Psoas muscle (tissue), 8 donors: Measurements from ENCODE around the gene KCTD1. TPM values are rescaled to one million over a fixed set of nuclear protein-coding genes. Genes with fewer than 3 reads are reported as not detected.

ENCODE experiments used
- ATAC-seq, 4 donors: fragments of 200-7000 bp; cut with Tn5 transposase; one replicate each; pipeline ENCODE4 v1.9.1; 2020; ENCODE audit warnings: moderate library complexity in 3 of 4, mild to moderate bottlenecking in 2 of 4
- DNase-seq, 2 donors: peaks; one replicate each; pipeline ENCODE4 v3.0.0-alpha.2; 2020
- H3K27ac ChIP-seq: fragments of 200-600 bp; one replicate; pipeline ENCODE4 v1.8.0; 2022
- H3K27me3 ChIP-seq, 3 donors: fragments of 200-600 bp in 1 of 3; one replicate each; pipeline versions ENCODE4 v1.6.1 to v1.8.0; 2013 to 2022; ENCODE audit warnings: low read length in 2 of 3, mild to moderate bottlenecking in 2 of 3, moderate library complexity in 1 of 3; ENCODE audit not compliant: insufficient read depth in 3 of 3
- H3K36me3 ChIP-seq, 2 donors: fragments of 200-600 bp in 1 of 2; one replicate each; pipeline versions ENCODE4 v1.6.1 to v1.8.0; 2013 to 2022; ENCODE audit warnings: low read depth in 1 of 2, mild to moderate bottlenecking in 1 of 2, moderate library complexity in 1 of 2; ENCODE audit not compliant: insufficient read depth in 1 of 2
- H3K4me1 ChIP-seq: fragments of 200-600 bp; one replicate; pipeline ENCODE4 v1.8.0; 2022
- H3K4me3 ChIP-seq: fragments of 200-600 bp; one replicate; pipeline ENCODE4 v1.8.0; 2022; ENCODE audit warnings: mild to moderate bottlenecking
- H3K9me3 ChIP-seq: fragments of 200-600 bp; one replicate; pipeline ENCODE4 v1.8.0; 2022
- CTCF ChIP-seq: fragments of 200-600 bp; IDR thresholded peaks from one replicate; pipeline ENCODE4 v1.8.0; 2022; ENCODE audit warnings: antibody characterized with exemption
- WGBS, 3 donors: extraction: QIAGEN DNeasy Blood & Tissue Kit; methylation state at CpG; one replicate each; pipeline versions ENCODE4 v1.1.6 to v1.1.7; 2013; 5-methylcytosine and 5-hydroxymethylcytosine counted together
- intact Hi-C, 2 donors: fragments of 100-400 bp; cut with DNase I; formaldehyde crosslinking; loops; one replicate each; pipeline versions ENCODE4 v1.11.0 to v1.14.2; 2022
- polyA plus RNA-seq, 3 donors: library from polyadenylated mRNA; stranded (reverse); fragments of 200-250 nt; gene quantifications; one replicate each; pipeline ENCODE4 v1.2.3, GENCODE V29; 2013
- total RNA-seq, 4 donors: library from RNA; stranded (reverse); fragmentation: NEBNext Ultra II Directional in 2 of 4; extraction: Animal tissue kit (Norgen Biotek cat#: 25700) in 2 of 4; gene quantifications; one replicate each; pipeline versions ENCODE4 v1.2.1 to v1.2.4, GENCODE V29; 2021 to 2023
- donor health status: healthy with polysubstance abuse.
- donor health status: DM: no; HTN: no; CAD: no; lungs with moderate emphysema.
- donor health status: Bipolar disorder and iron deficiency.
- donor health status: healthy.
- donor health status: DM: yes; HTN: yes; CAD: no.
- donor health status: DM: no; HTN: no; CAD: no.
- donor health status: DM: no; HTN: no; CAD: no.
- donor health status: DM: yes; HTN: yes; CAD: no.

The KCTD1 gene
- total and polyA plus RNA-seq, 7 donors: 2.6 to 8.6 (median 3.5) TPM

- Histone ChIP-seq H3K4me1 (peaks cover 16% of the 10 kb centered on the region), H3K4me3 (peak overlapping the region; percentile 9), H3K36me3 (no peaks in the 10 kb centered on the region), H3K27me3 (peaks cover 0 to 14% (median 0%) of the 10 kb centered on the region in 3 donors), H3K9me3 (no peaks in the 10 kb centered on the region), H3K27ac (no peak overlapping the region)
- intact Hi-C loops: loop anchor here in 1 of 2 donors (5.0 kb wide), 3 partner anchors 44 to 164 kb away; no protein-coding TSS in a partner anchor
- 86 to 89% (median 88%) methylated on average over 16 of the region's 16 CpGs for WGBS, 3 donors
- no peak for TF ChIP-seq CTCF
- DNase-seq (no peak), ATAC-seq (no peak)
These were observed 2.0 kb downstream of the KCTD1 start for GRCh38 chr18:26546170-26546874.

GRCh38 chr18:26545335-26546123 is 2.8 kb downstream of the KCTD1 start:
- intact Hi-C loops: loop anchor here in 1 of 2 donors (5.0 kb wide), 3 partner anchors 43 to 163 kb away; no protein-coding TSS in a partner anchor
- Histone ChIP-seq H3K36me3 (no peaks in the 10 kb centered on the region), H3K9me3 (no peaks in the 10 kb centered on the region), H3K4me3 (peak overlapping the region; percentile 9), H3K27ac (no peak overlapping the region), H3K27me3 (peaks cover 0 to 6% (median 0%) of the 10 kb centered on the region in 3 donors), H3K4me1 (peaks cover 13% of the 10 kb centered on the region)
- no peak for TF ChIP-seq CTCF
- ATAC-seq: no peak
- 41 to 51% (median 46%) methylated on average over 7 of the region's 7 CpGs for WGBS, 3 donors
- no peak for DNase-seq

- ATAC-seq (no peak), DNase-seq (no peak)
- 70 to 74% (median 71%) methylated on average over 4 of the region's 4 CpGs for WGBS, 3 donors
- intact Hi-C loops: loop anchor here in 1 of 2 donors (5.0 kb wide), 1 partner anchor 52 kb away; no protein-coding TSS in a partner anchor
- Histone ChIP-seq H3K27me3 (no peaks in the 10 kb centered on the region), H3K36me3 (no peaks in the 10 kb centered on the region), H3K4me1 (peaks cover 13% of the 10 kb centered on the region), H3K27ac (no peak overlapping the region), H3K4me3 (no peak overlapping the region), H3K9me3 (no peaks in the 10 kb centered on the region)
- TF ChIP-seq CTCF: no peak
These were observed 3.9 kb downstream of the KCTD1 start for GRCh38 chr18:26544451-26544850.

GRCh38 chr18:26543373-26543772 is 5.0 kb downstream of the KCTD1 start:
- intact Hi-C loops: loop anchor here in 1 of 2 donors (5.0 kb wide), 1 partner anchor 51 kb away; no protein-coding TSS in a partner anchor
- TF ChIP-seq CTCF: no peak
- no peak for DNase-seq
- Histone ChIP-seq H3K4me3 (no peak overlapping the region), H3K36me3 (no peaks in the 10 kb centered on the region), H3K4me1 (peaks cover 13% of the 10 kb centered on the region), H3K27me3 (no peaks in the 10 kb centered on the region), H3K9me3 (no peaks in the 10 kb centered on the region), H3K27ac (no peak overlapping the region)
- 60 to 71% (median 65%) methylated on average over 1 of the region's 1 CpG for WGBS, 3 donors
- ATAC-seq: no peak
